K562 (cell line): ENCODE measurements around the gene CENPX.

Source experiments
- BCLAF1 ChIP-seq, 2 experiments: fragments of 450-650 bp in 1 of 2; IDR thresholded peaks; 2 replicates each; pipeline ENCODE4 v1.6.1; 2011 to 2017; ENCODE audit warnings: low read depth in 2 of 2, antibody characterized with exemption in 1 of 2, borderline replicate concordance in 1 of 2, low read length in 1 of 2, mild to moderate bottlenecking in 1 of 2, mixed read lengths in 1 of 2; ENCODE audit not compliant: control insufficient read depth in 1 of 2
- CTCF ChIP-seq, 3 experiments: IDR thresholded peaks in 2 of 3; conservative IDR thresholded peaks in 1 of 3; 2 replicates each; pipeline ENCODE4 v1.5.1; 2011 to 2012; ENCODE audit warnings: low read length in 3 of 3, mild to moderate bottlenecking in 3 of 3, control low read depth in 2 of 3, improper control_type of control experiment in 1 of 3, inconsistent platforms in 1 of 3, low read depth in 1 of 3, mixed read lengths in 1 of 3, moderate library complexity in 1 of 3; ENCODE audit not compliant: insufficient read depth in 2 of 3
- FOXK2 ChIP-seq, 2 experiments: fragments of 450-650 bp; IDR thresholded peaks in 1 of 2; conservative IDR thresholded peaks in 1 of 2; 2 replicates each; pipeline ENCODE4 v1.6.1; 2016; ENCODE audit warnings: low read depth in 2 of 2, mild to moderate bottlenecking in 1 of 2
- MXI1 ChIP-seq: IDR thresholded peaks from 2 replicates; pipeline ENCODE4 v1.6.1; 2011; ENCODE audit warnings: low read depth, mild to moderate bottlenecking, improper control_type of control experiment, low read length
- SAFB ChIP-seq: fragments of 200-400 bp; formaldehyde crosslinking; IDR thresholded peaks from 2 replicates; pipeline ENCODE4 v1.6.1; 2017; ENCODE audit warnings: low read depth, low read length, borderline replicate concordance
- SMAD4 ChIP-seq: fragments of 250-450 bp; sonication (Bioruptor Pico); conservative IDR thresholded peaks from 2 replicates; pipeline ENCODE4 v1.8.0; 2021; ENCODE audit warnings: inconsistent platforms, mild to moderate bottlenecking, moderate library complexity
- TFAP4 ChIP-seq: sonication (generic); formaldehyde crosslinking; IDR thresholded peaks from 2 replicates; pipeline ENCODE4 v1.8.0; 2022; ENCODE audit warnings: missing genetic modification reagents, mild to moderate bottlenecking, moderate library complexity, borderline replicate concordance
- ZMIZ1 ChIP-seq, 2 experiments: fragments of 150-350 bp in 1 of 2; IDR thresholded peaks; 2 replicates each; pipeline ENCODE4 v1.6.1; 2012 to 2016; ENCODE audit warnings: low read depth in 2 of 2, low read length in 2 of 2, mild to moderate bottlenecking in 1 of 2, moderate library complexity in 1 of 2

GRCh38 chr17:82050152-82050760 is 27.6 kb upstream of the CENPX start:
- TF ChIP-seq ZMIZ1 (IDR thresholded peaks at IDR 0.05; ENCODE audit: low read depth in 2 of 2, low read length in 2 of 2) = no peak
- no peak for TF ChIP-seq SAFB
- no peak for TF ChIP-seq CTCF (IDR thresholded peaks at IDR 0.05 in 2 of 3, conservative IDR thresholded peaks at IDR 0.05 in 1 of 3; ENCODE audit: insufficient read depth in 2 of 3, low read depth in 1 of 3, low read length in 3 of 3)
- no peak for TF ChIP-seq TFAP4 (CRISPR knock-in tag)
- no peak for TF ChIP-seq SMAD4
- TF ChIP-seq MXI1 = no peak
- no peak for TF ChIP-seq BCLAF1 (IDR thresholded peaks at IDR 0.05; ENCODE audit: borderline replicate concordance in 1 of 2, control insufficient read depth in 1 of 2, low read depth in 2 of 2, low read length in 1 of 2)
- no peak for TF ChIP-seq FOXK2 (conservative IDR thresholded peaks at IDR 0.05 in 1 of 2, IDR thresholded peaks at IDR 0.05 in 1 of 2; ENCODE audit: low read depth in 2 of 2)
